Measurements from ENCODE around the gene CLNK. TPM values are rescaled to one million over a fixed set of nuclear protein-coding genes. Genes with fewer than 3 reads are reported as not detected.

CLNK gene
- total and polyA plus RNA-seq, 4 donors: 0.04 to 0.57 (median 0.14) TPM; not detected in 1

DNA sequence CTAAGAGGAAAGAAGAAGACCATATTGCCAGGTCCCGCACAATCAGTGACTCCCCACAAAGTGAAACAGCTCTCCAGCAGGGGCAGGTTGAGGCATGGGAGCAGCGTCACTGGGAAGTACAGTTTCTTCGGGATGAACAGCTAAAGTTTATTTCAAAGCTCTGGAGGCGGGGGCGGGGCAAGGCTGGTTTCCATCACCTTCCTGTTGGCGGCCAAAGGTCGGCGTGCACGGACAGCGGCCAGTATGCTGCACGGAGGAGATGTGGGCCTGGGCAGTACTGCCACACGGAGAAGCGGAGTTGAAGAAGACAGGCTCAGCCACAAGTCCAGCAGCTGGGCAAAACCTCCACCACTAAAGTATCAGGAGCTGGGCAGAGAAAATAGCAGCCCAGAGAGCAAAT lies 226.4 kb downstream of the CLNK start:
- Histone ChIP-seq H3K9me3 (ENCODE audit: control insufficient read depth in 4 of 4, insufficient read depth in 3 of 4, low read length in 3 of 4) (peaks cover 0 to 14% (median 0%) of the 10 kb centered on the region in 4 donors), H3K36me3 (ENCODE audit: control insufficient read depth in 4 of 4, insufficient read depth in 4 of 4, low read length in 4 of 4) (peaks cover 3 to 21% (median 7%) of the 10 kb centered on the region in 4 donors), H3K9ac (ENCODE audit: insufficient read depth in 1 of 2, low read length in 2 of 2) (no peak overlapping the region), H3K4me1 (ENCODE audit: control insufficient read depth in 5 of 5, insufficient read depth in 5 of 5, low read length in 5 of 5) (peaks cover 0 to 13% (median 0%) of the 10 kb centered on the region in 5 donors), H3K27ac (ENCODE audit: low read depth in 1 of 2, low read length in 1 of 2) (no peak overlapping the region), H3K27me3 (ENCODE audit: control insufficient read depth in 3 of 3, insufficient read depth in 3 of 3, low read length in 2 of 3) (peaks cover 4 to 17% (median 15%) of the 10 kb centered on the region in 3 donors), H3K4me3 (no peak overlapping the region)
- ATAC-seq (ENCODE audit: insufficient read depth, low FRiP score) (no peak), DNase-seq (no peak)
- 59 to 64% methylated on average over 13 of the region's 13 CpGs for WGBS, 2 donors
- TF ChIP-seq CTCF (IDR thresholded peaks at IDR 0.05; ENCODE audit: control extremely low read depth, extremely low read depth): no peak

DNA sequence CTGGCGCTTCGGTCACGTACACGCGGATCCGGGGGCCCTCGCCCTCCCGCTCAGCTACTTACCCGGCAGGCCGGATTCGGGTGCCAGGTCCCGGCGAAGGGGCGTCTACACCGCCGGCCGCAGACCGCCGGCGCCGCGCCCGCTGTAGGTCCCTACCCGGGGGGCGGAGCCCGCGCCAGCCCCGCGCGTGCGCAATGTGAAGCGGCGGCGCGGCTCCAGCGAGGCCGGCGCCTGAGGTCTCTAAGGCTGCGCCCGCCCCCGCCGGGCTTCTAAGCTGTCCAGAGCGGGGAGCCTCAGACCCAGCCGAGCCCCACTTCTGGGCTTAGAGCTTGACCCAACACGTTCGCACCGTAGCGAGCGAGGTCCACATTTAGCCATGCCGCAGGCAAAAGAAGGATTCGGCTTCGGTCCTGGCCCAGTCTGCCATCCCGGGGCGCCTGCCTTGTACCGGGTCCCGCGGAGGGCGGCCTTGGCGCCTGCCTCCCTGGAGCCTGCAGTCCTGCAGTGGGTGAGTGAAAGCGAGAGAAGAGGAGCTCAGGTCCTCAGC lies 227.2 kb downstream of the CLNK start, which contains the start of gene ZNF518B:
Gene ZNF518B, minus strand, starts transcription at position 172 of the 547 bp plus-strand sequence. CDS start 11,098 bp downstream, outside the sequence.
- Histone ChIP-seq H3K36me3 (ENCODE audit: control insufficient read depth in 4 of 4, insufficient read depth in 4 of 4, low read length in 4 of 4) (peaks cover 6 to 30% (median 14%) of the 10 kb centered on the region in 4 donors), H3K9ac (ENCODE audit: insufficient read depth in 1 of 2, low read length in 2 of 2) (peak within 1 kb of the TSS; percentile 53 to 72), H3K27me3 (ENCODE audit: control insufficient read depth in 3 of 3, insufficient read depth in 3 of 3, low read length in 2 of 3) (peaks cover 2 to 8% (median 6%) of the 10 kb centered on the region in 3 donors), H3K9me3 (ENCODE audit: control insufficient read depth in 4 of 4, insufficient read depth in 3 of 4, low read length in 3 of 4) (peaks cover 0 to 16% (median 0%) of the 10 kb centered on the region in 4 donors), H3K4me1 (ENCODE audit: control insufficient read depth in 5 of 5, insufficient read depth in 5 of 5, low read length in 5 of 5) (peaks cover 0 to 13% (median 0%) of the 10 kb centered on the region in 5 donors), H3K4me3 (peak within 1 kb of the TSS; percentile 93), H3K27ac (ENCODE audit: low read depth in 1 of 2, low read length in 1 of 2) (peak within 1 kb of the TSS; percentile 72 to 88)
- DNase-seq: peak; percentile 80 to 86 (median 80)
- 3 to 5% methylated on average over 58 to 60 of the region's 60 CpGs for WGBS, 2 donors
- peak; percentile 68 for ATAC-seq (ENCODE audit: insufficient read depth, low FRiP score)
- TF ChIP-seq CTCF (IDR thresholded peaks at IDR 0.05; ENCODE audit: control extremely low read depth, extremely low read depth): no peak

DNA sequence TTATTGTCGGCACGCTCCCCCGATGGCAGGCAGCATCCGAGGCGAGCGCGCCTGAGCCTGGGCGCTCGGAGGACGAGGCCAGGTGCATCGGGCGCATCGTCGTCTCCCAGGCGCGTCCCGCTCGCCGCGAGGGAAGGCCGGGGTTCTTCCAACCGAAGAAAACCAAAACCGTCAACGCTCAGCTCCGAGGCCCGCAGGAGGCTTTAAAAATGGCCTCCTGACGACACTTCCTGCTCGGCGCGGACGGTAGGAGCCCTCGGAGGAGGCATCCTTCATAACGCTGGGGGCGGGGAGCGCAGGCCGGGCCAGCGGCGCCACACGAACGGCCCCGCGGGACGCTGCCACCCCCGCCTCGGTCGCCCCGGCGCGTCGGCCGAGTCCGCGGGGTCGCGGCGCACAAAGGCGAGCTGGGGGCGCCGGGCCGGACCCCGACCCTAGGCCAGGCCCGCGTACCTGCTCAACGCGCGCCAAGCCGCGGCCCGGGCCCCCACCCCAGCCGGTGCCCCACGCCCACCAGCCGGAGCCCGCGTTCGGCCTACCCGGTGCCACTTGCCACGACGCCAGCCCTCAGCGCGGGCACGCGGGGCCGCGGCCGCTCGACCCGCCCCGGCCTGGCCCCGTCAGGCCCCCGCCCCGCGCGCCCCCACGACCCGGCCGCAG lies 227.8 kb downstream of the CLNK start:
- DNase-seq (peak; percentile 62 to 74 (median 72)), ATAC-seq (ENCODE audit: insufficient read depth, low FRiP score) (peak; percentile 10)
- Histone ChIP-seq H3K27me3 (ENCODE audit: control insufficient read depth in 3 of 3, insufficient read depth in 3 of 3, low read length in 2 of 3) (peaks cover 0 to 2% (median under 1%) of the 10 kb centered on the region in 3 donors), H3K9me3 (ENCODE audit: control insufficient read depth in 4 of 4, insufficient read depth in 3 of 4, low read length in 3 of 4) (peaks cover 0 to 14% (median 1%) of the 10 kb centered on the region in 4 donors), H3K27ac (ENCODE audit: low read depth in 1 of 2, low read length in 1 of 2) (peak overlapping the region; percentile 66 to 88), H3K4me1 (ENCODE audit: control insufficient read depth in 5 of 5, insufficient read depth in 5 of 5, low read length in 5 of 5) (peaks cover 0 to 13% (median 0%) of the 10 kb centered on the region in 5 donors), H3K9ac (ENCODE audit: insufficient read depth in 1 of 2, low read length in 2 of 2) (peak overlapping the region; percentile 46 to 53), H3K36me3 (ENCODE audit: control insufficient read depth in 4 of 4, insufficient read depth in 4 of 4, low read length in 4 of 4) (peaks cover 6 to 36% (median 17%) of the 10 kb centered on the region in 4 donors), H3K4me3 (peak overlapping the region; percentile 93)
- WGBS, 2 donors: 6% methylated on average over 65 to 96 of the region's 96 CpGs
- no peak for TF ChIP-seq CTCF (IDR thresholded peaks at IDR 0.05; ENCODE audit: control extremely low read depth, extremely low read depth)
